Stimulated activated CD4-positive, alpha-beta T cell treated with anti-CD3 and anti-CD28 coated beads, Interleukin-2, amount 100 ng/mL, for 4 hours (primary cell): Measurements from ENCODE around the gene CTSE.

Experiments
- DNase-seq: peaks from one replicate; pipeline ENCODE4 v3.0.0-alpha.2; 2020; ENCODE audit warnings: low read depth

The CTSE gene

GRCh38 chr1:205991237-205991636 is 32.5 kb downstream of the CTSE start:
- DNase-seq, result no peak

- DNase-seq, result no peak
Measured at GRCh38 chr1:205990226-205990625, 33.5 kb downstream of the CTSE start.

DNA sequence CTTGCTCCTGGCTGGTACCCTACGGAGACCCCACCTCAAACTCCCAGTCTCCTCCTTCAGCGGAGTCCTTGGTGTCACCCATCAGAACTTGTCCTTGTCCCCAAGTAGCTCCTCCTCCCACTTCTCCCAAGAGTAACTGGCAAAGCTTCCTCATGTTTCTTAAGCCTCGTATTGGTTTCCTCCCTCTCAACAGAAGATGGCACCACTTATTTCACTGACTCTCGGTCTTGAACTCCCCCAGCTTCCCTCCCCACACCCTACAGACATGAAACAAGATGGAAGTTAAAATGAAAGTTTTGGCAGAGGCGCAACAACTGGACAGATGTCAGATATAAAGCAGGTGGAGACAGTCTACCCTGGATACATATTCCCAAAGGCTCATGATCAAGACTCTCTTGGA is 33.9 kb downstream of the CTSE start:
- no peak for DNase-seq

DNA sequence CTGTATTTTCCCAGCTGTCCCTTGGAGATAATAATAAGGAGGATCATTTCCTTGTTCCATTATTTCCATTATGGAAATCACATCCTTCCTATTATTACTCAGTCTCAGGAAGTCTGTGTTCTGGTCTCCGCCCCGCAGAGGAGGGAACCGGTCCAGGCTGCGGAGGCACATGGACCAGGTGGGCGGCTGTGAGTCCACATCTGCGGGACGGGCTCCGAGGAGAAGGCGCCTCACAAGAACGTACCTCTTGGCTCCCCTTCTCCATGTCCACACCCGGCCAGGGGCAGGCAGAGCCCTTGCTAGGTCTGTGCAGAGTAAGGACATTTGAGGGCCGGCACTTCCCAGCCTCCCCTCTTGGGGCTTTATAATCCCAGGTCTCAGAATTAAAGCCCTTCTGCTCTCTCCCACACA is 35.1 kb downstream of the CTSE start:
- no peak for DNase-seq

DNA sequence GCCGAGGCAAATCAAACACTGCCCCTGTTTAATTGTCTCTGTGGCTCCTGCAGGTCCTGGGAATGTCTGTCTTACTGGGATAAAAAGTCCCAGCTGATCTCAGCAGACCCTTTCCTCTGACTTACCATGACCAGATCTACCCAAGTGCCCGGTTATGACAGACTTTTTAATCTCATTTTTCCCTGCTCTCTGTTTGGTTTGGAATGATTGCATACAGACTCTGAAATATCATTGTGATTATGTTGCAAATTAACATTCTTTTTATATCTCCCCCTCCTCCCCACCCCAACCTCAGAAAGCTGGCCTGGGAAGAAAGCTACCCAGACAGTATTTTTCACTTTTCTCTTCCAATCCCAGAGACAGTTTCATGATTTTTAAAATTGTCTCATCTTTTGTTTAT is 36.8 kb downstream of the CTSE start:
- no peak for DNase-seq

DNA sequence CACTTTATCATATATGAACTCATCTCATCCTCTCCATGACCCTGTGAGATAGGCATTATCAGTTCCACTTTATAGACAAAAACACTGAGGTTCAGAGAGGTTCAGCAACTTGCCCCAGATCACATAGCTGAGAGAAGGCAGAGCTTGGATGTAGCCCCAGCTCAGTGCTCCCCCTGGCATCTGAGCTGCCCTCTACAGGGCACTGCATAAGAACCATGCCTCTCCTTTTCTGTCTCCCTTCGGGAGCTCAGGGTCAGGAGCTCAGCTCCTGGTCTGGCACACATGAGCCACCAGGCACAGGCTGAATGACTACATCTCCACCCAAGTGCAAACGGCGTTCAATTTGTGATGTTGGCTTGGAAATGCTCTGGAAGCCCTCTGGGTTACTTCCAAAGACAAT is 37.4 kb downstream of the CTSE start:
- no peak for DNase-seq

GRCh38 chr1:205985330-205986005 is 38.2 kb downstream of the CTSE start:
- no peak for DNase-seq

- DNase-seq, result no peak
Measured at GRCh38 chr1:205983925-205984725, 39.6 kb downstream of the CTSE start.

- DNase-seq, result no peak
Measured at GRCh38 chr1:205981257-205981656, 42.4 kb downstream of the CTSE start.

- no peak for DNase-seq
Measured at GRCh38 chr1:205980237-205980870, 43.3 kb downstream of the CTSE start.

- no peak for DNase-seq
Measured at GRCh38 chr1:205979301-205979700, 44.4 kb downstream of the CTSE start.

- DNase-seq, result no peak
Measured at GRCh38 chr1:205978676-205979075, 45.0 kb downstream of the CTSE start.

DNA sequence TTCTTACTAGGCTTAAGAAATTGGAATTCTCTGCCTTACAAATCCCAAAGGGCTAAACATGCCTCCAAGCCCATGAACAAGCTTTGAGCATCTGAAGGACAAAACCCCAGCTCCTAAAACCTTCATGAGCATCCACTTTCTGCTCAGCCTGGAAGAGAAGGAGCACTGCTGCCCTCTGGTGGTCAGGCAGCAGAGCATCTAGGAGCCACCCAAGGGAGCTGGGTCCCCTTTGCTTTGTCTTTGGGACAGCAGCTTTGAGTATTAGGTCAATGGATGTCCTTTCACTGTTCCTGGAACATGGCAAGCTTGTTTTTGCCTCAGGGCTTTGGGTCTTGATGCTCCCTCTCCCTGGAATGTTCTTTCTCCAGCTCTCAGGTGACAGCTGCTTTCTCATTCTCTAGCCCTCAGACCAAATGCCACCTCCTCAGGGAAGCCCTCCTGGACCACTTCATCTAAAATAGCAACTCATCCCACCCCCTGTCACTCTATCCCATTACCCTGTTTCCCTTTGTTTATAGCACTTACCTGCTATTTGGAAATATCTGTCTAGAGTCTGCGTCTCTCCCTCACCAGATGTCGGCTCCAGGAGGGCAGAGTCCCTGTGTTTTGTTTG is 46.2 kb downstream of the CTSE start:
- DNase-seq, result peak; percentile 67

- DNase-seq, result no peak
Measured at GRCh38 chr1:205976708-205977401, 46.8 kb downstream of the CTSE start.

DNA sequence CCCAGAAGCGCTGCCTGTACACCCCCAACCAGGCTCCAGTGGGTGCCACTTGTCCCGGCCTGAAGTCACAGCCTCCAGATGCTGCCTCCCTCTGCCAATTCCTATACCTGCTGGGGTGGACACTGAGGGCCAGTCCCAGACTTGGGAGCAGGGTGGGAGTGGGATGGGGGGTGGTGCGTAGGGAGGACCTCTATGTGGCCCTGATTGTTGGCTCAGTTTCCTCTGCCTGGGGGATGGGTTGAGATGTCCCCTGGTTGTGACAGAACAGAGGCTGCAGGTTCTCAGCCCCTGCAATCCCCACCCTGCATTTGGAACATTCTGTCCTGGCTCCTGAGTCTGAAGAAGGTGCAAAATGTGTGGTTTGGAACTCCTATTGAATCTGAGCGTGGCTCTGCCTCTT is 47.7 kb downstream of the CTSE start:
- no peak for DNase-seq

GRCh38 chr1:205975387-205975998 is 48.2 kb downstream of the CTSE start:
- no peak for DNase-seq

GRCh38 chr1:205974712-205975111 is 49.0 kb downstream of the CTSE start:
- no peak for DNase-seq

DNA sequence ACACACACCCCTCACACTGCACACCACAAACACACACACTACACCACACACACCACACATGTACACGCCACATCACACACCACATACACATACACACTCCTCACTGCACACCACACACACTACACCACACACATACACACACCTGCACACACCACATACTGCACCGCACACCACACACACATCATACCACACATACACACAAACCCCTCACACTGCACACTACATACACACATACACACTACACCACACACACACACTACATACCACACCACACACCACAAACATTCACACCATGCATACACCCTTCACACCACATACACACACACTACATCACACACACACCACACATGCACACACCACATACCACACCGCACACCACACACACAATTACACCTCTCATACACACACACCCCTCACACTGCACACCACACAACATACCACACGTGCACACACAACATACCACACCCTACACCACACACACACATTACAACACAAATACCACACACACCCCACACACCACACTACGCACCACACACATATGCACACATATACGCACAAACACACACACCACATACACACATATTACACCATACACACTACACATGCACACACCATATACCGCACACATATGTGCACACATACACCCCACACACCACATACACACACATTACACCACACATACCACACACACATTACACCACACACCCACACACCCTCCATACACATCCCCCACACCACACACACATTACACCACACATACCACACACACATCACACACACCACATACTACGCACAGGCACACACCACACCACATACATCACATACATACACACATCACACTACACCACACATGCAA is 50.1 kb downstream of the CTSE start:
- DNase-seq, result no peak

DNA sequence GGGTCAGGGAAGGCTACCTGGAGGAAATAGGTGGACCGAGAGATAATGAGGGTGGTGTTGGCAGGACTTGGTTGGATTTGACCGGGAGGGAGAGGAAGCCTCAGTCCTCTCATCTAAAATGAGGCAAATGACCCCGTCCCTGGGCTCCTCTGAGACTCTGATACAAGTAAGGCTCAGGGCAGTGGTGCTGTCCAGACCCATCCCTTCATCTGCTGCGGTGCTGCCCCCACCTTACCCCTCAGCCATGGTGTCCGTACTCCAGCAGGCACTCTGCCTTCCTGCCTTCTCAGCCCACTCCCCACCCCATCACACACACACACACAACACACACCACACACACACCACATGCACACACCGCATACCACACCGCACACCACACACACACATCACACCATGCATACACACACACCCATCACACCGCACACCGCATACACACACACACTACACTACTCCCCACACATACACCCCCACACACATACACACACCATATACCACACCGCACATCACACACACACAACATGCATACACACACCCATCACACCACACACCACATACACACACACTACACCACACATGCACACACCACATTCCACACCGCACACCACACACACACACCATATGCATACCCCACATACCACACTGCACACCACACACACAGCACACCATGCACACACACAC is 51.1 kb downstream of the CTSE start:
- DNase-seq, result no peak

DNA sequence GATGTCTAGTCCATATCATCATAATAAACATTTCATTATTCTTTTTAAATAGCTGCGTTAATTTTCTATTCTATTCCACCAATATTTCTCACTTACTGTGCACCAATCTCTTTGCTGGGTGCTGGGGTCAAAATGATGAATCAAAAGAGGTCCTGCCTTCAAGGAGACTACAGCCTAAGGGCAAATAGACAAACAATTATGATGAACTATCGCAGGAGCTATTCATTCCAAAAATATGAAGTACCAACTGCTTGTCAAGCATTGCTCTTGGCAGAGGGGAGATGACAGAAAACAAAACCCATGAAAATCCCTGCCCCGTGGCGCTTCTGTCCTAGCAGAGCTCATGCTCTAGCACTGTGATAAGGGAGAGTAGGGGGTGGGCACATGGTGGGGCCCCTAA is 51.6 kb downstream of the CTSE start:
- DNase-seq, result no peak
